GM18498 (cell line): ENCODE results near the gene MYO1E.
"Not testable (repeated sequence)": the region's sequence is repeated elsewhere in the genome, so short reads cannot be mapped to it uniquely, and the experiment has no call there.

Experiments
- ATAC-seq: cut with Tn5 transposase; IDR thresholded peaks from one replicate; pipeline ENCODE4 v1.9.1; 2021; ENCODE audit warnings: mild to moderate bottlenecking, moderate library complexity; ENCODE audit not compliant: unreplicated experiment

MYO1E gene

DNA sequence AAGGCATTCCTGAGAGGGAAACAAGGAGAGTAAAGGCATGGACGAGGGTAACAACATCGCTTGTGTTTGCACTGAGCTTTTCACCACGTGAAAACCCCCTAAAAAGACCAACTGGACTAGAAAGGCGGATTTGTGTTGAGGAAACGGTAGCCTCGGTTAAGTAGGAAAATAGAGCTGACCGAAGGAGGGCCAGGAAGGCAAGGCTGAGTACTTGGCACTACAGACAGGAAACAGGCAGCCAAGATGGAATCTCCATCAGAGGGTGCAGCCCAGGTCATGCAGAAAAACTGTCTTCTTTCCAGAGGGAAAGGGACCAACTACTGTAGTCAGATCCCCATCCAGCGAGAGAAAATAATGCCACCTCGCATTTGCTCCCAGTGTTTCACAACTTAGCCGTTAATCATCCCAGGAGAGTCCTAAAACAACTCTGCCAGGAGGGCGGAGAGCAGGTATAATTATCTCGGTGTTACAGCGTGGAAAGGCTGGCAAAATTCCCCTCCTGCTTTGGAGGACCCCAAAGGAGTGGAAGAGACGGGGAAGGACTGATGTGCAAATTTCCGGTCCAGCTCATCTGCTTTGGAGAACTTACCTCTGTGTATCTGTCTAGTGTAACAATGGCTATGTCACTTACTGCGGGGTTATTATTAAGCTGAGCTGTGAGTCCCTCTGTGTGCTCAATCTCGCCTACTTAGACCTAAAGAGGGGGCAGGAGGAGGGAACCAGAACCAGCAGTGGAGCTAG lies 77.2 kb downstream of the MYO1E start:
- ATAC-seq = no peak

- no peak for ATAC-seq
Measured at GRCh38 chr15:59294574-59295260, 78.0 kb downstream of the MYO1E start.

- no peak for ATAC-seq
Measured at GRCh38 chr15:59292442-59293151, 80.1 kb downstream of the MYO1E start.

GRCh38 chr15:59291213-59291549 lies 81.5 kb downstream of the MYO1E start:
- no peak for ATAC-seq

GRCh38 chr15:59290295-59291212 lies 82.1 kb downstream of the MYO1E start:
- no peak for ATAC-seq

- no peak for ATAC-seq
Measured at GRCh38 chr15:59289574-59289973, 83.1 kb downstream of the MYO1E start.

GRCh38 chr15:59283717-59284391 lies 88.8 kb downstream of the MYO1E start:
- no peak for ATAC-seq

GRCh38 chr15:59282515-59283337 lies 89.9 kb downstream of the MYO1E start:
- no peak for ATAC-seq

DNA sequence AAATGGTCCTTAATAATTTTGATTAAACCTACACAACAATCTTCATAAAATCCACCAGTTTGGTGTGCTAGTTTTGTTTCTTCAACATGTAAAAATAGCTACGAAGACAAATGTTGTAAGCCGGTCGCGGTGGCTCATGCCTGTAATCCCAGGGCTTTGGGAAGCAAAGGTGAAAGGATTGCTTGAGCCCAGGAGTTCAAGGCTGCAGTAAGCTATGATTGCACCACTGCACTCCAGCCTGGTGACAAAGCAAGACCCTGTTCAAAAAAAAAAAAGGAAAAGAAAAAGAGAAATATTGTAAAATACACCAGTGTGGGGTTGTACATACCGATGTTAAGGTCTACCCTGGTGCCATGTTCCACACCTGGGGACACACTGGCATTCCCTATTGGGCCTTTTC lies 91.0 kb downstream of the MYO1E start:
- ATAC-seq = no peak

GRCh38 chr15:59280855-59281254 lies 91.8 kb downstream of the MYO1E start:
- ATAC-seq = no peak

DNA sequence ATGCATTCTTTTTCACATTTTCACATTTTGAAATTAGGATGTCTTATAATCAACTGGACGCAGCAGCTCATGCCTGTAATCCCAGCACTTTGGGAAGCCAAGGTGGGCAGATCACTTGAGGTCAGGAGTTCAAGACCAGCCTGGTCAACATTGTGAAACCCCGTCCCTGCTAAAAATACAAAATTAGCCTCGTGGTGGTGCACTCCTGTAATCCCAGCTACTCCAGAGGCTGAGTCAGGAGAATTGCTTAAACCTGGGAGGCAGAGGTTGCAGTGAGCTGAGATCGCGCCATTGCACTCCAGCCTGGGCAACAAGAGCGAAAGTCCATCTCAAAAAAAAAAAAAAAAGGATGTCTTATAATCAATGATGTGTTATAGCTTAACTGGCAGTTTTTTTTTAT lies 92.4 kb downstream of the MYO1E start:
- not testable (repeated sequence) for ATAC-seq

DNA sequence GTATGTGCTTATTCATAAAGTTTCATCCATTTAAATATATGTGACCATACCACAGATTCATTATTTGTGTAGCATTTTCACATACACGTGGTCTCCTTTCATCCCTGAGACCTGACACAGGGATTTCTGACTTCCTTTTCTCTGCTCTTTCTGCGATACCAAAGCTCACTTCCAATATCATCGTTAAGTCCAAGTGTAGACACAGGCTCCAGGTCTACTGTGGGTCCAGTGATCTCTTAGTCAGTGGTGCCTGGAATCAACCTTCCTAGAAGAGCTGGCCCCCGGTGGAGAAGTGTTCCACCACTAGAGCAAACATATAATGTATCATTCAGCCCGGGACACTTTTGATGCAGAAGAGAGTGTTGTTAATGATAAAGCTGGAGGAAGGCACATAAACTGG lies 93.6 kb downstream of the MYO1E start:
- ATAC-seq = no peak

DNA sequence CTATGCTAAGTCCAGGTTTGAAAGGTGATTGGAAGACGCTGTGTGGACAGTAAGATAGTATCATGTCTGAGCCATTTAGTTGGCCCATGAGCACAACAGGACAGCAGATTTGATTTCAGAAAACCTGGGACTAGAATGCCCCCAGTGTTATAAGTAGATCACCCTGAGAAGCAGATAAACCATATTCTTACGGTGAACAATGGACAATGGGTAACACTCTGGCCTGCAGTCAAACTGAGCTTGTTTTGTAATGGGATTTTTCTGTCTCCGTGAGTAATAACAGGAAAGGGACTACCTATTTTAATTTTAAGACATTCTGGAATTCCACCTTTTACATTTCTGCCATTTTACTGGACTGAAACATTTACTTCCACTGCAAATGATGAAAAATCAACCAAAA lies 94.6 kb downstream of the MYO1E start:
- no peak for ATAC-seq

- no peak for ATAC-seq
Measured at GRCh38 chr15:59276225-59277178, 96.2 kb downstream of the MYO1E start.

- ATAC-seq = no peak
Measured at GRCh38 chr15:59274126-59274970, 98.3 kb downstream of the MYO1E start.

- ATAC-seq = no peak
Measured at GRCh38 chr15:59273234-59273633, 99.4 kb downstream of the MYO1E start.

- no peak for ATAC-seq
Measured at GRCh38 chr15:59271595-59272201, 101.0 kb downstream of the MYO1E start.
